HG02884 (cell line): ENCODE results near the gene ZNF804B.

Source experiments
- ATAC-seq: cut with Tn5 transposase; IDR thresholded peaks from one replicate; pipeline ENCODE4 v1.9.1; 2021; ENCODE audit warnings: mild to moderate bottlenecking, moderate library complexity; ENCODE audit not compliant: unreplicated experiment

The ZNF804B gene

GRCh38 chr7:88759230-88760135, at the start of gene ZNF804B:
Gene ZNF804B, plus strand, starts transcription at chr7:88759700. Its CDS starts 277 bp downstream, at chr7:88759977.
- no peak for ATAC-seq

- no peak for ATAC-seq
These were observed 23.6 kb upstream of the ZNF804B start for GRCh38 chr7:88735920-88736319.

GRCh38 chr7:88737632-88738031, 21.9 kb upstream of the ZNF804B start:
- no peak for ATAC-seq

GRCh38 chr7:88746126-88746525, 13.4 kb upstream of the ZNF804B start:
- ATAC-seq, result no peak

GRCh38 chr7:88756802-88757201, 2.7 kb upstream of the ZNF804B start:
- no peak for ATAC-seq

- ATAC-seq, result no peak
These were observed 2.1 kb upstream of the ZNF804B start for GRCh38 chr7:88757371-88757770.

- no peak for ATAC-seq
These were observed 895 bp upstream of the ZNF804B start for GRCh38 chr7:88758381-88759229.

GRCh38 chr7:88760136-88760515, 626 bp downstream of the ZNF804B start:
- ATAC-seq, result no peak

- no peak for ATAC-seq
These were observed 2.3 kb downstream of the ZNF804B start for GRCh38 chr7:88761779-88762178.

GRCh38 chr7:88771417-88771816, 11.9 kb downstream of the ZNF804B start:
- peak; percentile 53 for ATAC-seq

- no peak for ATAC-seq
These were observed 13.3 kb downstream of the ZNF804B start for GRCh38 chr7:88772776-88773175.

- no peak for ATAC-seq
These were observed 16.3 kb downstream of the ZNF804B start for GRCh38 chr7:88775838-88776237.

GRCh38 chr7:88787777-88788176, 28.3 kb downstream of the ZNF804B start:
- ATAC-seq, result no peak

GRCh38 chr7:88789480-88790064, 30.1 kb downstream of the ZNF804B start:
- ATAC-seq, result no peak

- no peak for ATAC-seq
These were observed 32.4 kb downstream of the ZNF804B start for GRCh38 chr7:88791891-88792290.

GRCh38 chr7:88792361-88792760, 32.9 kb downstream of the ZNF804B start:
- no peak for ATAC-seq

- ATAC-seq, result no peak
These were observed 36.1 kb downstream of the ZNF804B start, which contains the start of gene TEX47 for GRCh38 chr7:88795553-88795952. Gene TEX47, minus strand, starts transcription at chr7:88795737. Its CDS starts 795 bp downstream, at chr7:88794942.

GRCh38 chr7:88801046-88801445, 41.5 kb downstream of the ZNF804B start:
- no peak for ATAC-seq

GRCh38 chr7:88806280-88807037, 47.0 kb downstream of the ZNF804B start:
- no peak for ATAC-seq

- no peak for ATAC-seq
These were observed 59.1 kb downstream of the ZNF804B start for GRCh38 chr7:88818552-88818951.

- no peak for ATAC-seq
These were observed 66.7 kb downstream of the ZNF804B start for GRCh38 chr7:88826222-88826621.
